NB4 (cell line): Measurements from ENCODE around the gene TAF4.

Source experiments
- POLR2A ChIP-seq: IDR thresholded peaks from 2 replicates; pipeline ENCODE4 v1.6.1; 2011; ENCODE audit warnings: mild to moderate bottlenecking; ENCODE audit not compliant: insufficient read length; ENCODE audit errors: extremely low read depth
- TF ChIP-seq, protein P1 (sequence below): IDR thresholded peaks from one replicate; pipeline ENCODE4 v1.5.1; 2012; ENCODE audit warnings: low read depth, low read length
- TF ChIP-seq, protein P2 (sequence below): IDR thresholded peaks from 2 replicates; pipeline ENCODE4 v1.6.1; 2011; ENCODE audit warnings: low read depth, low read length

DNA sequence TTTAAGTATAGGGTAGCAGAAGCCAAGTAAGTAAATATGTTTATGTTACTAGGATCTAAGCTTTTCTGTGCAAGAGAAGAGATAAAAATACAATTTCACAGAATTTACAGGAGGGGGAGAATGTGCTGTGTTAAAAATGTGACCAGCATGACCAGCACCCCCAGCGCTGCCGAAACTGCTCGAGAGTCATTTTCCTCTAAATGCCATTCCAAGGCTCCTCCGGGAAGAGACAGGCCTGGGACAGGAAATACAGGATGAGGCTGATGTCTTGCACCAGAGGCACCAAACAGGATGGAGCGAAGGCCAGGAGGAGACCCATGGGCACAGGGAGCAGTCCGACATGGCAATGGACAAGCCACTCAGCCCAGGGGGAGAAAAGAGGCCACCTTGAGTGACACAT lies 21.1 kb downstream of the TAF4 start:
- no peak for TF ChIP-seq POLR2A
- TF ChIP-seq, protein P1, sequence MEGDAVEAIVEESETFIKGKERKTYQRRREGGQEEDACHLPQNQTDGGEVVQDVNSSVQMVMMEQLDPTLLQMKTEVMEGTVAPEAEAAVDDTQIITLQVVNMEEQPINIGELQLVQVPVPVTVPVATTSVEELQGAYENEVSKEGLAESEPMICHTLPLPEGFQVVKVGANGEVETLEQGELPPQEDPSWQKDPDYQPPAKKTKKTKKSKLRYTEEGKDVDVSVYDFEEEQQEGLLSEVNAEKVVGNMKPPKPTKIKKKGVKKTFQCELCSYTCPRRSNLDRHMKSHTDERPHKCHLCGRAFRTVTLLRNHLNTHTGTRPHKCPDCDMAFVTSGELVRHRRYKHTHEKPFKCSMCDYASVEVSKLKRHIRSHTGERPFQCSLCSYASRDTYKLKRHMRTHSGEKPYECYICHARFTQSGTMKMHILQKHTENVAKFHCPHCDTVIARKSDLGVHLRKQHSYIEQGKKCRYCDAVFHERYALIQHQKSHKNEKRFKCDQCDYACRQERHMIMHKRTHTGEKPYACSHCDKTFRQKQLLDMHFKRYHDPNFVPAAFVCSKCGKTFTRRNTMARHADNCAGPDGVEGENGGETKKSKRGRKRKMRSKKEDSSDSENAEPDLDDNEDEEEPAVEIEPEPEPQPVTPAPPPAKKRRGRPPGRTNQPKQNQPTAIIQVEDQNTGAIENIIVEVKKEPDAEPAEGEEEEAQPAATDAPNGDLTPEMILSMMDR: no peak
- TF ChIP-seq, protein P2, sequence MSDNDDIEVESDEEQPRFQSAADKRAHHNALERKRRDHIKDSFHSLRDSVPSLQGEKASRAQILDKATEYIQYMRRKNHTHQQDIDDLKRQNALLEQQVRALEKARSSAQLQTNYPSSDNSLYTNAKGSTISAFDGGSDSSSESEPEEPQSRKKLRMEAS: no peak
